Nephron progenitor cell (in vitro differentiated cells): ENCODE measurements around the gene UBXN6.

ENCODE experiments used
- DNase-seq: peaks from one replicate; pipeline ENCODE4 v3.0.0; 2021
- H3K27ac Mint-ChIP-seq: 2 replicates; pipeline ENCODE4 v1.8.0; 2021; ENCODE audit warnings: mild to moderate bottlenecking, moderate library complexity, mixed read lengths
- H3K27me3 Mint-ChIP-seq: 2 replicates; pipeline ENCODE4 v1.8.0; 2021; ENCODE audit warnings: mild to moderate bottlenecking, low read depth, mixed read lengths; ENCODE audit not compliant: poor library complexity
- H3K36me3 Mint-ChIP-seq: 2 replicates; pipeline ENCODE4 v1.8.0; 2021; ENCODE audit warnings: low read depth, mixed read lengths
- H3K4me1 Mint-ChIP-seq: 2 replicates; pipeline ENCODE4 v1.8.0; 2021; ENCODE audit warnings: mixed read lengths
- H3K4me3 Mint-ChIP-seq: 2 replicates; pipeline ENCODE4 v1.8.0; 2021; ENCODE audit warnings: mild to moderate bottlenecking, moderate library complexity, mixed read lengths
- H3K9me3 Mint-ChIP-seq: 2 replicates; pipeline ENCODE4 v1.8.0; 2021; ENCODE audit warnings: mild to moderate bottlenecking, moderate library complexity, mixed read lengths
- TF ChIP-seq, protein P1 (sequence below): fragments of 200-600 bp; sonication (generic); IDR thresholded peaks from 2 replicates; pipeline ENCODE4 v1.5.0; 2021; ENCODE audit warnings: antibody characterized with exemption

The UBXN6 gene

GRCh38 chr19:4504297-4504701 lies 46.7 kb upstream of the UBXN6 start:
- Mint-ChIP-seq H3K4me1 (no peaks in the 10 kb centered on the region), H3K36me3 (peaks cover 26% of the 10 kb centered on the region), H3K27ac (no peak overlapping the region), H3K4me3 (no peak overlapping the region), H3K27me3 (peaks cover 4% of the 10 kb centered on the region), H3K9me3 (no peaks in the 10 kb centered on the region)
- no peak for DNase-seq
- TF ChIP-seq, protein P1, sequence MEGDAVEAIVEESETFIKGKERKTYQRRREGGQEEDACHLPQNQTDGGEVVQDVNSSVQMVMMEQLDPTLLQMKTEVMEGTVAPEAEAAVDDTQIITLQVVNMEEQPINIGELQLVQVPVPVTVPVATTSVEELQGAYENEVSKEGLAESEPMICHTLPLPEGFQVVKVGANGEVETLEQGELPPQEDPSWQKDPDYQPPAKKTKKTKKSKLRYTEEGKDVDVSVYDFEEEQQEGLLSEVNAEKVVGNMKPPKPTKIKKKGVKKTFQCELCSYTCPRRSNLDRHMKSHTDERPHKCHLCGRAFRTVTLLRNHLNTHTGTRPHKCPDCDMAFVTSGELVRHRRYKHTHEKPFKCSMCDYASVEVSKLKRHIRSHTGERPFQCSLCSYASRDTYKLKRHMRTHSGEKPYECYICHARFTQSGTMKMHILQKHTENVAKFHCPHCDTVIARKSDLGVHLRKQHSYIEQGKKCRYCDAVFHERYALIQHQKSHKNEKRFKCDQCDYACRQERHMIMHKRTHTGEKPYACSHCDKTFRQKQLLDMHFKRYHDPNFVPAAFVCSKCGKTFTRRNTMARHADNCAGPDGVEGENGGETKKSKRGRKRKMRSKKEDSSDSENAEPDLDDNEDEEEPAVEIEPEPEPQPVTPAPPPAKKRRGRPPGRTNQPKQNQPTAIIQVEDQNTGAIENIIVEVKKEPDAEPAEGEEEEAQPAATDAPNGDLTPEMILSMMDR: no peak

GRCh38 chr19:4503825-4504170 lies 46.2 kb upstream of the UBXN6 start:
- Mint-ChIP-seq H3K36me3 (peaks cover 26% of the 10 kb centered on the region), H3K9me3 (no peaks in the 10 kb centered on the region), H3K27ac (no peak overlapping the region), H3K27me3 (peaks cover 4% of the 10 kb centered on the region), H3K4me1 (no peaks in the 10 kb centered on the region), H3K4me3 (no peak overlapping the region)
- DNase-seq: no peak
- TF ChIP-seq, protein P1: no peak

GRCh38 chr19:4503132-4503824 lies 45.7 kb upstream of the UBXN6 start:
- Mint-ChIP-seq H3K9me3 (no peaks in the 10 kb centered on the region), H3K4me1 (no peaks in the 10 kb centered on the region), H3K4me3 (no peak overlapping the region), H3K36me3 (peaks cover 26% of the 10 kb centered on the region), H3K27me3 (peaks cover 4% of the 10 kb centered on the region), H3K27ac (no peak overlapping the region)
- TF ChIP-seq, protein P1: no peak
- no peak for DNase-seq

DNA sequence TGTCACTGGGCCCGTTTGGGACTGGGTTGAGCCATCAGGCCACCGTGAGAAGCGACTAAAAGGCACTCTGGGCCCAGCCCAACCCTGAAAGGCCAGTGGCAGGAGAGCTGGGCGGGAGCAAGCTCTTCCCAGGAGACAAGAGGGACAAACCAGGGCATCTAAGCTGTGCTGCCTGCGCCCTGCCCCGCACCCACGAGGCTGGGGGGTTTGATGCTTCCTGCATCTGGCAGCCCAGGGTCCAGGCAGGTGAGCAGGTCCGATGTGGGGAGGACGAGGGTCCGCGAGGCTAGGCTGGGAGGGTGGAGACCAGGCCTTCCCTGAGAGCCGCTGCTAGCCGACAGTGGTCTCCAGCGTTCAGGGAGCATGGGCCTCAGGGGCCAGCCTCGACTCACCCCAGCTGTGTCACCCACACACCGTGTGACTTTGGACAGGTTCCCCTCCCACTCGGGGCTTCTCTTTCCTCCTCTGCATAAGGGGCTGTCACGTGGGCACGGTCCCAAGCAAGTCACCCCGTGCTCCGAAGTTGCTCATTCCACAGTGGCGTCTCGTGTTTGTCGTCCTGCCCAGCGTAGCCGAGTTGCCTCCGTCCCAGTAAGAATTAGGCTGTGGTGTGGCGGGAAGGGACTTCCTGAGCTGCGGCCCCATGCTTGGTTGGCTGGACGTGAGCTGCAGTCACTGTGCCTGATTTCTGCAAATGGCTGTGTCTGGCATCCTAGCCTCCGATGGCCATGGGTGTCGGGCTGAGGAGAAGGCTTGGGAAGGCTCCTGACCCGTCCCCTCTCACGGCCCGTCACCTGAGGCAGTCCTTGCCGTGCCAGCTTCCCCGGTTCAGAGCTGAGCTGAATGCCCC lies 44.9 kb upstream of the UBXN6 start:
- no peak overlapping the region for H3K4me3 Mint-ChIP-seq
- no peak for DNase-seq
- H3K27me3 Mint-ChIP-seq: peaks cover 4% of the 10 kb centered on the region
- H3K9me3 Mint-ChIP-seq: no peaks in the 10 kb centered on the region
- H3K4me1 Mint-ChIP-seq: no peaks in the 10 kb centered on the region
- peaks cover 24% of the 10 kb centered on the region for H3K36me3 Mint-ChIP-seq
- TF ChIP-seq, protein P1: no peak
- H3K27ac Mint-ChIP-seq: peak overlapping the region; percentile 77

GRCh38 chr19:4501691-4502090 lies 44.1 kb upstream of the UBXN6 start:
- Mint-ChIP-seq H3K27ac (no peak overlapping the region), H3K4me1 (no peaks in the 10 kb centered on the region), H3K27me3 (no peaks in the 10 kb centered on the region), H3K36me3 (peaks cover 16% of the 10 kb centered on the region), H3K9me3 (no peaks in the 10 kb centered on the region), H3K4me3 (no peak overlapping the region)
- TF ChIP-seq, protein P1: no peak
- DNase-seq: no peak
